OCI-LY1 (cell line): ENCODE data around the gene REC114.

ENCODE experiments used
- H2AFZ ChIP-seq: fragments of 200-600 bp; sonication (generic), shearing (Covaris generic); 2 replicates; pipeline ENCODE4 v1.6.0; 2014; ENCODE audit warnings: antibody characterized with exemption, mild to moderate bottlenecking, low read length
- H3F3A ChIP-seq: fragments of 200-600 bp; sonication (generic), shearing (Covaris generic); 2 replicates; pipeline ENCODE4 v1.6.0; 2014; ENCODE audit warnings: mild to moderate bottlenecking, antibody characterized with exemption, low read length, moderate library complexity; ENCODE audit not compliant: insufficient read depth
- H3K27ac ChIP-seq: fragments of 200-600 bp; sonication (generic); 2 replicates; pipeline ENCODE4 v1.5.1; 2014; ENCODE audit warnings: low read length, mixed run types, mild to moderate bottlenecking, low read depth; ENCODE audit not compliant: poor library complexity, severe bottlenecking
- H3K27me3 ChIP-seq: fragments of 200-600 bp; sonication (generic); 2 replicates; pipeline ENCODE4 v1.6.0; 2014; ENCODE audit warnings: antibody characterized with exemption, mild to moderate bottlenecking, low read length, moderate library complexity; ENCODE audit not compliant: insufficient read depth
- H3K36me3 ChIP-seq: fragments of 200-600 bp; sonication (generic); 2 replicates; pipeline ENCODE4 v1.6.1; 2014; ENCODE audit warnings: mild to moderate bottlenecking, antibody characterized with exemption, low read length, moderate library complexity, mixed read lengths; ENCODE audit not compliant: insufficient read depth
- H3K4me1 ChIP-seq: fragments of 200-600 bp; sonication (generic); 2 replicates; pipeline ENCODE4 v1.5.1; 2014; ENCODE audit warnings: mild to moderate bottlenecking, low read length, moderate library complexity; ENCODE audit not compliant: insufficient read depth, severe bottlenecking
- H3K4me2 ChIP-seq: fragments of 200-600 bp; sonication (generic), shearing (Covaris generic); 2 replicates; pipeline ENCODE4 v1.6.1; 2014; ENCODE audit warnings: low read length
- H3K4me3 ChIP-seq: fragments of 200-600 bp; sonication (generic); 2 replicates; pipeline ENCODE4 v1.5.1; 2014; ENCODE audit warnings: low read length, low read depth, mild to moderate bottlenecking, mixed read lengths; ENCODE audit not compliant: poor library complexity, severe bottlenecking
- H3K79me2 ChIP-seq: fragments of 200-600 bp; shearing (Covaris generic); 2 replicates; pipeline ENCODE4 v1.6.1; 2016; ENCODE audit warnings: mixed run types, low read length, mixed read lengths; ENCODE audit not compliant: insufficient read depth
- H3K9ac ChIP-seq: fragments of 200-600 bp; sonication (generic), shearing (Covaris generic); 2 replicates; pipeline ENCODE4 v1.6.1; 2014; ENCODE audit warnings: mild to moderate bottlenecking, low read length, mixed read lengths
- H3K9me2 ChIP-seq: fragments of 200-600 bp; sonication (generic), shearing (Covaris generic); 2 replicates; pipeline ENCODE4 v1.6.1; 2014; ENCODE audit warnings: low read depth, mild to moderate bottlenecking, low read length, mixed read lengths
- H3K9me3 ChIP-seq: fragments of 200-600 bp; shearing (Covaris generic); 2 replicates; pipeline ENCODE4 v1.6.1; 2014; ENCODE audit warnings: low read length, mixed read lengths
- H4K20me1 ChIP-seq: fragments of 200-600 bp; sonication (generic), shearing (Covaris generic); 2 replicates; pipeline ENCODE4 v1.6.0; 2016; ENCODE audit warnings: mild to moderate bottlenecking, low read length; ENCODE audit not compliant: insufficient read depth
- CTCF ChIP-seq: fragments of 200-600 bp; sonication (generic), shearing (Covaris generic); IDR thresholded peaks from 2 replicates; pipeline ENCODE4 v1.5.1; 2017; ENCODE audit warnings: mild to moderate bottlenecking, antibody characterized with exemption, low read length, moderate library complexity, mixed read lengths
- EZH2 ChIP-seq: fragments of 200-600 bp; sonication (generic), shearing (Covaris generic); IDR thresholded peaks from 2 replicates; pipeline ENCODE4 v1.8.0; 2017; ENCODE audit warnings: borderline replicate concordance, mixed run types, mild to moderate bottlenecking, antibody characterized with exemption, low read length, moderate library complexity, mixed read lengths

Gene REC114

GRCh38 chr15:73500696-73501095, 57.7 kb downstream of the REC114 start:
- no peak overlapping the region for H2AFZ ChIP-seq
- no peaks in the 10 kb centered on the region for H3K79me2 ChIP-seq
- H3K9me2 ChIP-seq: no peaks in the 10 kb centered on the region
- no peak overlapping the region for H3K4me3 ChIP-seq
- TF ChIP-seq CTCF: no peak
- TF ChIP-seq EZH2: no peak
- H3F3A ChIP-seq: no peaks in the 10 kb centered on the region
- no peak overlapping the region for H3K27ac ChIP-seq
- no peaks in the 10 kb centered on the region for H3K4me1 ChIP-seq
- no peaks in the 10 kb centered on the region for H3K9me3 ChIP-seq
- no peak overlapping the region for H3K4me2 ChIP-seq
- no peaks in the 10 kb centered on the region for H4K20me1 ChIP-seq
- no peaks in the 10 kb centered on the region for H3K36me3 ChIP-seq
- no peak overlapping the region for H3K9ac ChIP-seq
- no peaks in the 10 kb centered on the region for H3K27me3 ChIP-seq

- TF ChIP-seq EZH2 (no peak), CTCF (no peak)
- H2AFZ ChIP-seq: no peak overlapping the region
- H3K79me2 ChIP-seq: no peaks in the 10 kb centered on the region
- no peaks in the 10 kb centered on the region for H3K9me2 ChIP-seq
- no peaks in the 10 kb centered on the region for H3K36me3 ChIP-seq
- no peaks in the 10 kb centered on the region for H3K4me1 ChIP-seq
- H3F3A ChIP-seq: no peaks in the 10 kb centered on the region
- H3K4me2 ChIP-seq: no peak overlapping the region
- H3K4me3 ChIP-seq: no peak overlapping the region
- no peaks in the 10 kb centered on the region for H3K27me3 ChIP-seq
- no peak overlapping the region for H3K9ac ChIP-seq
- no peak overlapping the region for H3K27ac ChIP-seq
- no peaks in the 10 kb centered on the region for H3K9me3 ChIP-seq
- no peaks in the 10 kb centered on the region for H4K20me1 ChIP-seq
These were observed 61.9 kb downstream of the REC114 start for GRCh38 chr15:73504885-73505284.

GRCh38 chr15:73515527-73515926, 72.6 kb downstream of the REC114 start:
- Histone ChIP-seq H3K27me3 (no peaks in the 10 kb centered on the region; the same call in 1 of the 2 replicates), H3K27ac (no peak overlapping the region), H3K36me3 (no peaks in the 10 kb centered on the region), H3K79me2 (no peaks in the 10 kb centered on the region), H3K4me2 (no peak overlapping the region), H3F3A (no peaks in the 10 kb centered on the region), H3K4me3 (no peak overlapping the region), H3K9me2 (no peaks in the 10 kb centered on the region), H2AFZ (no peak overlapping the region), H3K9me3 (no peaks in the 10 kb centered on the region), H3K9ac (no peak overlapping the region), H3K4me1 (no peaks in the 10 kb centered on the region), H4K20me1 (no peaks in the 10 kb centered on the region)
- no peak for TF ChIP-seq CTCF
- TF ChIP-seq EZH2: no peak
